ENCODE data around the gene TSPAN7. TPM values are rescaled to one million over a fixed set of nuclear protein-coding genes. Genes with fewer than 3 reads are reported as not detected.

Gene TSPAN7
- total RNA-seq, 1 donor from 2014 or later = 1.1 TPM

Other genes with a start within 250 kb of the TSPAN7 start
- gene RPGR, start 234.0 kb upstream of the TSPAN7 start, total RNA-seq = 6.5 and 8.2 TPM in 2 replicates
- not detected in 2 replicates for gene OTC, start 208.9 kb upstream of the TSPAN7 start, total RNA-seq
- gene MID1IP1, start 239.9 kb downstream of the TSPAN7 start, total RNA-seq = 127 and 157 TPM in 2 replicates